Measurements from ENCODE around the gene SMYD3.
"Not testable (repeated sequence)": the region's sequence is repeated elsewhere in the genome, so short reads cannot be mapped to it uniquely, and the experiment has no call there.

The SMYD3 gene

DNA sequence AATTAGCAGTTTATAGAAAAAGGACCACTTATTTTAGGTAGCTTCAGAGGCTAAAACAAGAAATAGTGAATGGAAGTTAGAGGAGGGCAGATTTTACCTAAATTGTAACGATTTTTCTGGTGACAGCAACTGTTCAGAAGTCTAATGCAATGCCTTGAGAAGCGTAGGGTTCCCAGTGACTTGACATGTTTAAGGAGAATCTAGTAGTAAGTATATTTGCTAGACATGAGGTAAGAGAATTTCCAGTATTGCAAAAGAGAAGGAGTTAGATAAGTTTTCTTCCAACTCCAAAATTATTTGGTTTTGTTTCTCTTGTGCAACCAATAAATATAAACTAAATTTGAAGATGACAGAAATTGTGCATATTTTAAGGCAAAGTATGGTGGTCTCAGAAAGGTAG is 140.0 kb downstream of the SMYD3 start:
- Histone ChIP-seq H3K18ac (ENCODE audit: low read depth in 1 of 2, low read length in 2 of 2) (no peak overlapping the region), H3K9me3 (ENCODE audit: control insufficient read depth, low read length) (no peaks in the 10 kb centered on the region), H3K27me3 (ENCODE audit: control insufficient read depth in 1 of 2, insufficient read depth in 1 of 2, low read length in 2 of 2) (no peaks in the 10 kb centered on the region), H3K79me1 (replicated peaks; ENCODE audit: low read length, poor library complexity, severe bottlenecking) (peaks cover 10% of the 10 kb centered on the region), H2BK120ac (ENCODE audit: low read depth, low read length) (no peak overlapping the region), H4K8ac (ENCODE audit: low read length) (no peak overlapping the region), H3K14ac (ENCODE audit: low read length in 2 of 2) (no peak overlapping the region), H3K23ac (ENCODE audit: low read length in 2 of 2) (no peak overlapping the region), H2AK5ac (ENCODE audit: low read length, severe bottlenecking) (no peak overlapping the region), H2AFZ (ENCODE audit: low read depth, low read length) (no peak overlapping the region), H2BK15ac (ENCODE audit: low read depth, poor library complexity, severe bottlenecking) (no peak overlapping the region), H2BK5ac (ENCODE audit: low read depth, low read length, poor library complexity, severe bottlenecking) (no peak overlapping the region), H2BK12ac (ENCODE audit: low read length in 2 of 2) (no peak overlapping the region), H3K4me3 (ENCODE audit: insufficient read depth in 1 of 2, low read depth in 1 of 2, low read length in 2 of 2) (no peak overlapping the region), H3K27ac (ENCODE audit: low read length, poor library complexity, severe bottlenecking) (no peak overlapping the region), H3K4ac (ENCODE audit: low read depth in 1 of 2, low read length in 2 of 2) (no peak overlapping the region), H3K4me2 (ENCODE audit: low read length, poor library complexity, severe bottlenecking) (no peak overlapping the region), H3K4me1 (ENCODE audit: control insufficient read depth, insufficient read depth, low read depth, low read length) (no peaks in the 10 kb centered on the region), H3K36me3 (ENCODE audit: control insufficient read depth in 1 of 2, insufficient read depth in 2 of 2, low read depth in 1 of 2, low read length in 2 of 2) (no peaks in the 10 kb centered on the region), H4K91ac (ENCODE audit: low read length) (no peak overlapping the region), H3K9ac (ENCODE audit: low read length) (no peak overlapping the region)
- DNase-seq = peak; percentile 35
- WGBS = 91% methylated on average over 2 of the region's 2 CpGs

- Histone ChIP-seq H3K27ac (ENCODE audit: low read length, poor library complexity, severe bottlenecking) (peak overlapping the region; percentile 29), H3K9ac (ENCODE audit: low read length) (no peak overlapping the region), H3K36me3 (ENCODE audit: control insufficient read depth in 1 of 2, insufficient read depth in 2 of 2, low read depth in 1 of 2, low read length in 2 of 2) (no peaks in the 10 kb centered on the region), H3K18ac (ENCODE audit: low read depth in 1 of 2, low read length in 2 of 2) (no peak overlapping the region), H3K14ac (ENCODE audit: low read length in 2 of 2) (no peak overlapping the region), H2BK5ac (ENCODE audit: low read depth, low read length, poor library complexity, severe bottlenecking) (no peak overlapping the region), H2AFZ (ENCODE audit: low read depth, low read length) (no peak overlapping the region), H2BK12ac (ENCODE audit: low read length in 2 of 2) (no peak overlapping the region), H3K4me2 (ENCODE audit: low read length, poor library complexity, severe bottlenecking) (no peak overlapping the region), H3K9me3 (ENCODE audit: control insufficient read depth, low read length) (no peaks in the 10 kb centered on the region), H2AK5ac (ENCODE audit: low read length, severe bottlenecking) (peak overlapping the region; percentile 54), H4K91ac (ENCODE audit: low read length) (no peak overlapping the region), H3K27me3 (ENCODE audit: control insufficient read depth in 1 of 2, insufficient read depth in 1 of 2, low read length in 2 of 2) (no peaks in the 10 kb centered on the region), H3K23ac (ENCODE audit: low read length in 2 of 2) (no peak overlapping the region), H3K4ac (ENCODE audit: low read depth in 1 of 2, low read length in 2 of 2) (no peak overlapping the region), H3K79me1 (replicated peaks; ENCODE audit: low read length, poor library complexity, severe bottlenecking) (peaks cover 11% of the 10 kb centered on the region), H3K4me3 (ENCODE audit: insufficient read depth in 1 of 2, low read depth in 1 of 2, low read length in 2 of 2) (no peak overlapping the region), H3K4me1 (ENCODE audit: control insufficient read depth, insufficient read depth, low read depth, low read length) (no peaks in the 10 kb centered on the region), H4K8ac (ENCODE audit: low read length) (no peak overlapping the region), H2BK120ac (ENCODE audit: low read depth, low read length) (no peak overlapping the region), H2BK15ac (ENCODE audit: low read depth, poor library complexity, severe bottlenecking) (no peak overlapping the region)
- DNase-seq = no peak
- WGBS = 88% methylated on average over 3 of the region's 3 CpGs
Observed at GRCh38 chr1:246365708-246366107, 141.4 kb downstream of the SMYD3 start.

DNA sequence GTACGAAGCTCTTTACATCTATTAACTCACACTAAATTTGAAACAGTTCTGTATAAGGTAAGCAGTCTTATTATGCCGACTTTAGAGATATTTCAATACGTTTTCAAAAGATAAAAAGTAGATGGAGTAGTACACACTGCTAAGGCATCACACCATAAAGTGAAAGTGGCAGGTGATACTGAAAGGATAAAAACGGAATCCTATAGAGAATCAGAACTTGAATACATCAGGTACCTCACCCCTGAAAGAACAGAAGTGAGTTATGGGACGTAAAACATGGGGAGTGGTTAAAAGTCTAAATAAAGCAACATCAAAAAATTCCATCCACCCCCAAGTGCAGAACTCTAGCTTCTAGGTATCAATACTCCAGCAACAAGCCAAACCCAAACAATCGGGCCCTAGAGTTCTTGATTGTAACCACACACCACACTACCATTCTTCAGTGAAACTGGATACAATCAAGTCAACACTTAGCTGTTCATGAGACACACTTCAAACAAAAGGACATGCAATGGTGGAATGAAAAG is 142.6 kb downstream of the SMYD3 start:
- H2AK5ac ChIP-seq (ENCODE audit: low read length, severe bottlenecking) = no peak overlapping the region
- H3K27ac ChIP-seq (ENCODE audit: low read length, poor library complexity, severe bottlenecking) = no peak overlapping the region
- no peak overlapping the region for H3K14ac ChIP-seq (ENCODE audit: low read length in 2 of 2)
- no peak overlapping the region for H2BK12ac ChIP-seq (ENCODE audit: low read length in 2 of 2)
- no peaks in the 10 kb centered on the region for H3K36me3 ChIP-seq (ENCODE audit: control insufficient read depth in 1 of 2, insufficient read depth in 2 of 2, low read depth in 1 of 2, low read length in 2 of 2)
- no peak overlapping the region for H2BK120ac ChIP-seq (ENCODE audit: low read depth, low read length)
- H3K4ac ChIP-seq (ENCODE audit: low read depth in 1 of 2, low read length in 2 of 2) = no peak overlapping the region
- no peak overlapping the region for H3K4me3 ChIP-seq (ENCODE audit: insufficient read depth in 1 of 2, low read depth in 1 of 2, low read length in 2 of 2)
- 98% methylated on average over 4 of the region's 6 CpGs for WGBS
- no peak overlapping the region for H3K23ac ChIP-seq (ENCODE audit: low read length in 2 of 2)
- no peak overlapping the region for H3K9ac ChIP-seq (ENCODE audit: low read length)
- H2BK5ac ChIP-seq (ENCODE audit: low read depth, low read length, poor library complexity, severe bottlenecking) = no peak overlapping the region
- H3K27me3 ChIP-seq (ENCODE audit: control insufficient read depth in 1 of 2, insufficient read depth in 1 of 2, low read length in 2 of 2) = no peaks in the 10 kb centered on the region
- no peak overlapping the region for H4K91ac ChIP-seq (ENCODE audit: low read length)
- H3K4me1 ChIP-seq (ENCODE audit: control insufficient read depth, insufficient read depth, low read depth, low read length) = no peaks in the 10 kb centered on the region
- H3K18ac ChIP-seq (ENCODE audit: low read depth in 1 of 2, low read length in 2 of 2) = no peak overlapping the region
- no peak overlapping the region for H2AFZ ChIP-seq (ENCODE audit: low read depth, low read length)
- no peak overlapping the region for H3K4me2 ChIP-seq (ENCODE audit: low read length, poor library complexity, severe bottlenecking)
- H4K8ac ChIP-seq (ENCODE audit: low read length) = no peak overlapping the region
- H3K9me3 ChIP-seq (ENCODE audit: control insufficient read depth, low read length) = no peaks in the 10 kb centered on the region
- H2BK15ac ChIP-seq (ENCODE audit: low read depth, poor library complexity, severe bottlenecking) = no peak overlapping the region
- peaks cover 7% of the 10 kb centered on the region for H3K79me1 ChIP-seq (replicated peaks; ENCODE audit: low read length, poor library complexity, severe bottlenecking)
- DNase-seq = no peak

GRCh38 chr1:246357014-246357598 is 150.0 kb downstream of the SMYD3 start:
- peak; percentile 66 for DNase-seq

More at GRCh38 chr1:246357014-246357598, 150.0 kb downstream of the SMYD3 start:
- H2AFZ ChIP-seq (ENCODE audit: low read depth, low read length); H3K36me3 ChIP-seq (ENCODE audit: control insufficient read depth in 1 of 2, insufficient read depth in 2 of 2, low read depth in 1 of 2, low read length in 2 of 2); H4K8ac ChIP-seq (ENCODE audit: low read length); H3K4ac ChIP-seq (ENCODE audit: low read depth in 1 of 2, low read length in 2 of 2); H3K14ac ChIP-seq (ENCODE audit: low read length in 2 of 2); H2BK5ac ChIP-seq (ENCODE audit: low read depth, low read length, poor library complexity, severe bottlenecking); H2BK120ac ChIP-seq (ENCODE audit: low read depth, low read length); H2BK15ac ChIP-seq (ENCODE audit: low read depth, poor library complexity, severe bottlenecking); H3K79me1 ChIP-seq (replicated peaks; ENCODE audit: low read length, poor library complexity, severe bottlenecking); H3K18ac ChIP-seq (ENCODE audit: low read depth in 1 of 2, low read length in 2 of 2); H3K9ac ChIP-seq (ENCODE audit: low read length); H4K91ac ChIP-seq (ENCODE audit: low read length); H2AK5ac ChIP-seq (ENCODE audit: low read length, severe bottlenecking); H3K27me3 ChIP-seq (ENCODE audit: control insufficient read depth in 1 of 2, insufficient read depth in 1 of 2, low read length in 2 of 2); H3K23ac ChIP-seq (ENCODE audit: low read length in 2 of 2); H2BK12ac ChIP-seq (ENCODE audit: low read length in 2 of 2); H3K4me2 ChIP-seq (ENCODE audit: low read length, poor library complexity, severe bottlenecking); H3K4me3 ChIP-seq (ENCODE audit: insufficient read depth in 1 of 2, low read depth in 1 of 2, low read length in 2 of 2); H3K9me3 ChIP-seq (ENCODE audit: control insufficient read depth, low read length): not testable (repeated sequence)
- H3K4me1 ChIP-seq (ENCODE audit: control insufficient read depth, insufficient read depth, low read depth, low read length) = peaks cover 10% of the 10 kb centered on the region
- peak overlapping the region; percentile 68 for H3K27ac ChIP-seq (ENCODE audit: low read length, poor library complexity, severe bottlenecking)
- WGBS = 82% methylated on average over 3 of the region's 3 CpGs
